Skeletal muscle satellite cell (primary cell): ENCODE results near the gene CRYBG1.
A peak's percentile ranks its signal among the peaks of the same experiment; 100 is the strongest.

Experiments used
- H3K27me3 ChIP-seq: 2 replicates; pipeline ENCODE4 v1.7.0; 2013; ENCODE audit warnings: low read length; ENCODE audit not compliant: control insufficient read depth, insufficient read depth
- H3K36me3 ChIP-seq: 2 replicates; pipeline ENCODE4 v1.7.0; 2013; ENCODE audit warnings: mild to moderate bottlenecking, control low read depth, low read length; ENCODE audit not compliant: insufficient read depth
- H3K4me1 ChIP-seq: 2 replicates; pipeline ENCODE4 v1.7.0; 2013; ENCODE audit warnings: low read length; ENCODE audit not compliant: control insufficient read depth, insufficient read depth
- H3K4me2 ChIP-seq: 2 replicates; pipeline ENCODE4 v1.7.0; 2013; ENCODE audit warnings: mild to moderate bottlenecking, low read length
- H3K4me3 ChIP-seq: 2 replicates; pipeline ENCODE4 v1.7.0; 2013; ENCODE audit warnings: low read length
- H3K9ac ChIP-seq: 2 replicates; pipeline ENCODE4 v1.7.0; 2013; ENCODE audit warnings: mild to moderate bottlenecking, low read depth, low read length, moderate library complexity
- H3K9me3 ChIP-seq: replicated peaks from 2 replicates; pipeline ENCODE4 v1.7.0; 2013; ENCODE audit warnings: mild to moderate bottlenecking, control low read depth, low read length

CRYBG1 gene

DNA sequence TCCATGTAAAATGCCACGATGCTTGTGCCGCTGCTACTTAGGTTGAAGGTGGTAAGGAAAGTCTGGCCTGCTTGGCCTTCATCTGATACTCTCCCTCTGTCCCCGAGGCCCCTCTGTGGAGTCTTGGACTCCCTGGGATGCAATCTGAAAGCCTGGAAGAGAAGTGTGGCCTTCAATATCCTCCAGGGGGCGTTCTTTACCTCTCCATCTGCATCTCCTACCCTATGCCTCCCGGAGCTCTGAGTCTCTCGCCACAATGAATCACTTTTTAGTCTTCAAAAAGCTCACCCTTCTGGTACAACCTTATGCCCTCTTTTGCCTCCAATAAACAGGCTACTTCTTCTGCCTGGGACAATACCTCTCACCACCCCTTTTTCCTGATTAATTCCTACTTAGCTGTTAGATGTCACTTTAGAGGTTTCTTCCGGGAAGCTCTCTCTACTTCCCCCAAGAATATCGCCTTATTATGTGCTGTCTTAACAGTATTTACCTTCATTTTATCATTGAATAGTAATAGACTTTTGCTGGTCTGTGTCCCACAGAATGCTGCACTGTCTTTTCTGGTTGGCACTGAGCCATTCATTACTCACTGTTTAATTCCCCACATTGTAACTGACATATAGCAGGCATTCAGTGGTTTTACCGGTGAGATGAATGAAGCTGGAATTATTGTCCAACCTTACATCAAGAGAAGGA is 21.0 kb upstream of the CRYBG1 start:
- Histone ChIP-seq H3K4me1 (peaks cover 4% of the 10 kb centered on the region), H3K9me3 (no peaks in the 10 kb centered on the region), H3K9ac (no peak overlapping the region), H3K4me3 (no peak overlapping the region), H3K36me3 (no peaks in the 10 kb centered on the region), H3K4me2 (peak overlapping the region; percentile 27), H3K27me3 (peaks cover 10% of the 10 kb centered on the region)

GRCh38 chr6:106347219-106347618 is 13.3 kb upstream of the CRYBG1 start:
- H3K36me3 ChIP-seq, result no peaks in the 10 kb centered on the region
- H3K9ac ChIP-seq, result no peak overlapping the region
- no peak overlapping the region for H3K4me3 ChIP-seq
- H3K27me3 ChIP-seq, result peaks cover 3% of the 10 kb centered on the region
- no peak overlapping the region for H3K4me2 ChIP-seq
- no peaks in the 10 kb centered on the region for H3K4me1 ChIP-seq
- no peaks in the 10 kb centered on the region for H3K9me3 ChIP-seq

GRCh38 chr6:106356378-106356777 is 4.1 kb upstream of the CRYBG1 start:
- H3K4me3 ChIP-seq, result no peak overlapping the region
- no peak overlapping the region for H3K9ac ChIP-seq
- peaks cover 53% of the 10 kb centered on the region for H3K27me3 ChIP-seq
- H3K4me2 ChIP-seq, result no peak overlapping the region
- H3K9me3 ChIP-seq, result no peaks in the 10 kb centered on the region
- H3K4me1 ChIP-seq, result peaks cover 14% of the 10 kb centered on the region
- H3K36me3 ChIP-seq, result no peaks in the 10 kb centered on the region

- H3K4me2 ChIP-seq, result peak overlapping the region; percentile 95
- H3K9ac ChIP-seq, result no peak overlapping the region
- no peaks in the 10 kb centered on the region for H3K9me3 ChIP-seq
- peaks cover 51% of the 10 kb centered on the region for H3K27me3 ChIP-seq
- peaks cover 14% of the 10 kb centered on the region for H3K4me1 ChIP-seq
- no peaks in the 10 kb centered on the region for H3K36me3 ChIP-seq
- H3K4me3 ChIP-seq, result peak overlapping the region; percentile 71
Observed at GRCh38 chr6:106359959-106360409, 533 bp upstream of the CRYBG1 start.

GRCh38 chr6:106360989-106361430 is 493 bp downstream of the CRYBG1 start:
- Histone ChIP-seq H3K36me3 (no peaks in the 10 kb centered on the region), H3K27me3 (peaks cover 43% of the 10 kb centered on the region), H3K4me2 (peak overlapping the region; percentile 95), H3K9ac (no peak overlapping the region), H3K9me3 (no peaks in the 10 kb centered on the region), H3K4me3 (peak overlapping the region; percentile 71), H3K4me1 (peaks cover 14% of the 10 kb centered on the region)

DNA sequence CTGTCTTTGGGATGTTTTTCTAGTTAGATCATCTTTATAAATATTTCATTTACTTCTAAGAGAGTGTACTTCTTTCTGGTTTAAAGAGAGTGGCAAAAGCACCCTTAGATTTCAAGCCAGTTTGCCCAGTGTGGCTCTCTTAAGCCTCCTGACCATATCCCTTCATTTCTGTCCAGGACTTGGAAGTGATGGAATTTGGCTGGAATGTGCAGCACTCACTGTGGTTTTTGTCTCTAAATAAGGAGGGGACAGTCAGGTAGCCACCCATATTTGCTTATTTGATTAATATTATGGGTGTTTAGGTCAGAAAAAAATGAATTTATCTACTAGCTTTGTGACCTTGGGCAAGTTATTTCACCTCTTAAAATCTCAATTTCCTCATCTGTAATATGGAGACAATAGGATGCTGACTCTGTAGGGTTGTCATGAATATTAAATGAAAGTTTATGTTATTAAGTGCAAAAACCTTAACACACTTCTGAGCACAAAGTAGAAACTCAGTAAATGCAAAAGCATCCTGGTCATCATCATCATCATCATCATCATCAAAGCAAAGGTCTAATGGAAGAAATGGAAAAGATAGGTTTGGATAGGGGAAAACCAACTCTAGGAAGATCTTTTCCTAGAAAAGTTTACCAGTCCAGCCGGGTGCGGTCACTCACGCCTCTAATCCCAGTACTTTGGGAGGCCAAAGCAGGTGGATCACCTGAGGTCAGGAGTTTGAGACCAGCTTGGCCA is 3.1 kb downstream of the CRYBG1 start:
- Histone ChIP-seq H3K9me3 (no peaks in the 10 kb centered on the region), H3K9ac (no peak overlapping the region), H3K4me2 (no peak overlapping the region), H3K36me3 (no peaks in the 10 kb centered on the region), H3K27me3 (peaks cover 34% of the 10 kb centered on the region), H3K4me3 (no peak overlapping the region), H3K4me1 (peaks cover 14% of the 10 kb centered on the region)

- Histone ChIP-seq H3K27me3 (peaks cover 9% of the 10 kb centered on the region), H3K9ac (no peak overlapping the region), H3K36me3 (no peaks in the 10 kb centered on the region), H3K4me1 (no peaks in the 10 kb centered on the region), H3K4me2 (no peak overlapping the region), H3K9me3 (no peaks in the 10 kb centered on the region), H3K4me3 (no peak overlapping the region)
Observed at GRCh38 chr6:106369739-106370138, 9.2 kb downstream of the CRYBG1 start.

DNA sequence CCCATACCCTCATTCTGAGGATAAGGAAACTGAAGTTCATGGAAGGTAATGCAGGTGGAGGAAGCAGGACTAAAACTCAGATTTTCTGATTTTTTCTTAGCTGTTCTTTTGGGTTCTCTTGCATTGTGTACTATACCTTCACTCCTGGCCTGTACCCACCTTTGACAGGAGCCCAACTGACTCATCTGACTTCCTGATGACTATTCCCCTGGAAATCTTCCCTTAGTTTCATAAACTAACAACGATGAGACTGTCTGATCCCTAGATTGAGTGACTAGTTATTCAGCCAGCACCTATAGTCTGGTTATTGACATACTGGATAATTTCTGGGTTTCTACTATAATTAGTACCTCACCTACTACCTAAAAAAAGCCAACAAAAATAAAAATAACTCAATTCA is 10.1 kb downstream of the CRYBG1 start:
- Histone ChIP-seq H3K9ac (no peak overlapping the region), H3K4me1 (no peaks in the 10 kb centered on the region), H3K27me3 (peaks cover 9% of the 10 kb centered on the region), H3K36me3 (no peaks in the 10 kb centered on the region), H3K4me2 (no peak overlapping the region), H3K9me3 (no peaks in the 10 kb centered on the region), H3K4me3 (no peak overlapping the region)

DNA sequence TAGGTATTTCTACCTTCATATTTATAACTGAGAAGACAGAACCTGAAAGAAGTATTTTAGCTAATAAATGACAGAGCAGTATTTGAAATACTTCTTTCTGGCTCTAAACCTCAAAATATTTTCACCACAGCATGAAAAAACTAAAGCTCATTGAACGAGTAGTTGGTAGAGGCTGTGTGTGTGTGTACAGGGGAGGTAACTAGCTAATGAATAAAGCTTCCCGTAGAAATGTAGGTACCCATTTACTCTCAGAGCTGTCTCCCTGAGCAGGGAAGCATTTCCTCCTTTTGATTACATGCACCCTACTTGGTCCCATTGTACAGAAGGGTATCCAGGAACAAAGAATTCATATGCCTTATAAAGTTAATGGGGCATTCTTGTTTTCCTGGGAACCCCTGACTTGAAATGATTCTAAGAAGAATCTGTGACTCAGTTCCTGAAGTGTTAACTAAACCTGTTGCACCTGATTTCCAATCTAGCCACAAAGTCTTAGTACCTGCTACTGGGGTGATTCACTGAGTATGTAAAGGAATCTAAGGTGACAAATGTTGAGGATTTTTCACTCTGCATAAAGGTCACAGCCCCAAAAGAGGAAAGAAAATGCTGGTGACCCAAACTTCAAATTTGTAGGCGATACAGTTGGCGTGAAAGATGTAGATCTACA is 12.5 kb downstream of the CRYBG1 start:
- H3K27me3 ChIP-seq, result no peaks in the 10 kb centered on the region
- H3K36me3 ChIP-seq, result no peaks in the 10 kb centered on the region
- H3K9ac ChIP-seq, result no peak overlapping the region
- H3K4me3 ChIP-seq, result no peak overlapping the region
- no peaks in the 10 kb centered on the region for H3K9me3 ChIP-seq
- H3K4me2 ChIP-seq, result no peak overlapping the region
- H3K4me1 ChIP-seq, result peaks cover 6% of the 10 kb centered on the region

- Histone ChIP-seq H3K36me3 (no peaks in the 10 kb centered on the region), H3K4me2 (no peak overlapping the region), H3K9me3 (no peaks in the 10 kb centered on the region), H3K4me1 (peaks cover 6% of the 10 kb centered on the region), H3K9ac (no peak overlapping the region), H3K27me3 (no peaks in the 10 kb centered on the region), H3K4me3 (no peak overlapping the region)
Observed at GRCh38 chr6:106373502-106374239, 13.2 kb downstream of the CRYBG1 start.

DNA sequence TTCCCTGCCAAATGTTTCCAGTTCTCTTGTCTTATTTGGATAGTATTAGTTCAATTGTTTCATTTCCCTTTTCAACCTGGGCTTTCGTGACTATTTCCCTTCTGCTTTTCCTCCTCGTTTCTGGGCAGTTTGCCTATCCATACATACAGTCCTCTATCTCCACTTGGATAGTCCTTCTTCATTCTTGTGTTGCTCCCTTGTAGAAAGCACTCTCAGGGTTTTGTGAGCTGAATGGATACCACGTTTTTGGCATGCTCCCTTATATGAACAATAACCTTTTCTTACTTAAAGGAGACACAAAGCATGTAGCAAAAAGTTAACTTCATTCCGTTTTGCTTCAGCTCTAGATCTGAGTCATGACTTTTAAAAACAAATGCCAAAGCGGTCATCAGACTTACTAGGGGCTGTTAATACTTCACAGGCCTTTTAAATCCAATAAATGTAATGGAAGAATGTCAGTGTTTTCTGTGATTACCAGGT is 16.6 kb downstream of the CRYBG1 start:
- H3K27me3 ChIP-seq, result no peaks in the 10 kb centered on the region
- no peaks in the 10 kb centered on the region for H3K9me3 ChIP-seq
- H3K9ac ChIP-seq, result no peak overlapping the region
- peaks cover 26% of the 10 kb centered on the region for H3K4me1 ChIP-seq
- no peak overlapping the region for H3K4me3 ChIP-seq
- H3K4me2 ChIP-seq, result peak overlapping the region; percentile 46
- no peaks in the 10 kb centered on the region for H3K36me3 ChIP-seq
